Mucosa of rectum (tissue), 2 donors: ENCODE results near the gene TMEM132E.

ENCODE experiments used
- H3K27ac ChIP-seq, 2 donors: one replicate each; pipeline ENCODE4 v1.7.0; 2013; ENCODE audit warnings: inconsistent platforms in 2 of 2, low read depth in 2 of 2, low read length in 2 of 2
- H3K27me3 ChIP-seq, 2 donors: one replicate each; pipeline ENCODE4 v1.7.0; 2013; ENCODE audit warnings: low read length in 2 of 2; ENCODE audit not compliant: control insufficient read depth in 2 of 2, insufficient read depth in 2 of 2
- H3K36me3 ChIP-seq, 2 donors: one replicate each; pipeline ENCODE4 v1.7.0; 2013; ENCODE audit warnings: low read length in 2 of 2; ENCODE audit not compliant: control insufficient read depth in 2 of 2, insufficient read depth in 2 of 2
- H3K4me1 ChIP-seq, 2 donors: one replicate each; pipeline ENCODE4 v1.7.0; 2013; ENCODE audit warnings: low read length in 2 of 2, mild to moderate bottlenecking in 1 of 2; ENCODE audit not compliant: control insufficient read depth in 2 of 2, insufficient read depth in 2 of 2
- H3K4me3 ChIP-seq, 2 donors: one replicate each; pipeline ENCODE4 v1.7.0; 2013; ENCODE audit warnings: low read length in 2 of 2
- H3K9ac ChIP-seq, 2 donors: one replicate each; pipeline ENCODE4 v1.7.0; 2013; ENCODE audit warnings: low read length in 2 of 2, low read depth in 1 of 2, mild to moderate bottlenecking in 1 of 2
- H3K9me3 ChIP-seq, 2 donors: one replicate each; pipeline ENCODE4 v1.7.0; 2013; ENCODE audit warnings: low read length in 2 of 2; ENCODE audit not compliant: control insufficient read depth in 2 of 2
- donor health status: healthy.
- donor health status: Normal muscosa, but diverticular disease.

TMEM132E gene

DNA sequence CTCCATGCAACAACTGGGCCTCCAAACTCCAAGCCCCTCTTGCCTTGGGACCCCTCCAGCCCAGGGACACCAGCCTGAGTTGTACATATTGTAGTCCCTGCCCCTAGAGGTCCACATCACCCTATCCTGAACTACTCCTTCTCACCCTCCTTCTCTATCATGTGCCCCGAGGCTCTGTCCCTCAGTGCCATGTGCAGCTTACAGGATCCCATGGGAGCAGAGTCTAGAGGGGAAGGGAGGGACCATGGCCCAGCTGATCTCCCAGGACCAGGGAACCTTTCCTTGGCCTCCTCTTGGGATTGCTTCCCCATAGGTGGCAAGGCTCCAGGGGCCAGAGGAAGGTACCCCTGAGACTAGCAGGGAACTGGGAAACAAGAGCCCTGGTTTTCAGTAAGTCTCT lies 35.3 kb downstream of the TMEM132E start:
- peaks cover 0 to 2% of the 10 kb centered on the region in 2 donors for H3K27me3 ChIP-seq
- H3K4me3 ChIP-seq = no peak overlapping the region
- H3K4me1 ChIP-seq = no peaks in the 10 kb centered on the region
- no peak overlapping the region for H3K9ac ChIP-seq
- no peak overlapping the region for H3K27ac ChIP-seq
- no peaks in the 10 kb centered on the region for H3K9me3 ChIP-seq
- H3K36me3 ChIP-seq = no peaks in the 10 kb centered on the region

DNA sequence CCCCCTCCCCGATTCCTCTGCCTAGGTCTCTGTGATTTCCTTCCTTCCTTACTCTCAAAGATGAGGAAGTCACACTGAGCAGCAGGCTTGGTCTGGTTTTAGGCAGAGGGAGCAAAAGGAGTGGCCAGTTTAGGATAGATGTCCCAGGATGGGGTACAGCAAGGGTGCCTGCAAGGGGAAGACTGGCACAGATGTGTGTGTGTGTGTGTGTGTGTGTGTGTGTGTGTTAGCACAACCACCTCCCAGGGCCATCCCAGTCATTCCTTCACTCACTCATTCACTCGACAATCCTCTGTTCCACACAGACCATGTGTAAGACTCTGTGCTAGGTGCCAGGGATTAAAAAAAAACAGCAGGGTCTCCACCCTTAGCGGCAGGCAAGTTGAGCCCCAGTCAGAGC lies 35.9 kb downstream of the TMEM132E start:
- Histone ChIP-seq H3K4me3 (no peak overlapping the region), H3K9me3 (no peaks in the 10 kb centered on the region), H3K9ac (no peak overlapping the region), H3K36me3 (no peaks in the 10 kb centered on the region), H3K27me3 (peaks cover 0 to 2% of the 10 kb centered on the region in 2 donors), H3K27ac (no peak overlapping the region), H3K4me1 (no peaks in the 10 kb centered on the region)

DNA sequence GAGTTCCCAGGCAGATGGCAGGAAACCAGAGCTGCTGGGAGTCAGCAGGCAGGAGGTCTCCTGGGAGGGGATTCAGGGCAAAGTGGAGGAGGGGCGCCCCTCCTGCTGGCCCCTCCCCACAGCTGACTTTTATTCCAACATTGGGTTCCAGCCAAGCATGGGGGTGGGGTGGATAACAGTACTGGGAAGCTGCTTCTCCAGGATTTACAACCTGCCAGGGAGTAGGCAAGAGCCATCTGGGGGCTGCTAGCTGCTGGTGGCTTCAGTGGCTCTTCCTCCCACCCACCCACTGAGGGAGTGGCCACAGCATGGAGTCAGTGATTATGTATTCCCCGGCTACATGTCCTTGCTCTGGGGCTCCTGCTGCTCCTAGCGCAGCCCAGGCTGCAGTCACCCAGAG lies 36.8 kb downstream of the TMEM132E start:
- Histone ChIP-seq H3K27ac (no peak overlapping the region), H3K27me3 (peaks cover 0 to 2% of the 10 kb centered on the region in 2 donors), H3K36me3 (no peaks in the 10 kb centered on the region), H3K9me3 (no peaks in the 10 kb centered on the region), H3K9ac (no peak overlapping the region), H3K4me1 (no peaks in the 10 kb centered on the region), H3K4me3 (no peak overlapping the region)

DNA sequence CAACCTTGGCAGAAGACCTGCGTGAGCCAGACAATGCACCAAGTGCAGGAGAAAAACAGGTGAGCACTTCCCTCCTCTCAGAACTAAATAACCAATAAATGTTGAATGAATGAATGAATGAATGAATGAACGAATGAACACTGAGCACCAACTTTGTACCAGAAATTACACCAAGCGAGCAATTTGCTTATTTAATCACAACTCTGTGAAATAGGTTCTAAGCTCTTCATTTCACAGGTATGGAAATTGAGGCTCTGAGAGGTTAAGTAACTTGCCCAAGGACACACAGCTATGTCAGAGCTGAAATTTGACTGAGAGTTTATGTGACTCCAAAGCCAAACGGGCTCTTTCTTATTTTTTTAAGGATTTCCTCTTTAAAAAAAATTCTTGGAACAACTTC lies 38.0 kb downstream of the TMEM132E start:
- H3K36me3 ChIP-seq = no peaks in the 10 kb centered on the region
- no peaks in the 10 kb centered on the region for H3K4me1 ChIP-seq
- H3K9me3 ChIP-seq = no peaks in the 10 kb centered on the region
- H3K27me3 ChIP-seq = peaks cover 0 to 3% of the 10 kb centered on the region in 2 donors
- H3K4me3 ChIP-seq = no peak overlapping the region
- H3K27ac ChIP-seq = no peak overlapping the region
- no peak overlapping the region for H3K9ac ChIP-seq

DNA sequence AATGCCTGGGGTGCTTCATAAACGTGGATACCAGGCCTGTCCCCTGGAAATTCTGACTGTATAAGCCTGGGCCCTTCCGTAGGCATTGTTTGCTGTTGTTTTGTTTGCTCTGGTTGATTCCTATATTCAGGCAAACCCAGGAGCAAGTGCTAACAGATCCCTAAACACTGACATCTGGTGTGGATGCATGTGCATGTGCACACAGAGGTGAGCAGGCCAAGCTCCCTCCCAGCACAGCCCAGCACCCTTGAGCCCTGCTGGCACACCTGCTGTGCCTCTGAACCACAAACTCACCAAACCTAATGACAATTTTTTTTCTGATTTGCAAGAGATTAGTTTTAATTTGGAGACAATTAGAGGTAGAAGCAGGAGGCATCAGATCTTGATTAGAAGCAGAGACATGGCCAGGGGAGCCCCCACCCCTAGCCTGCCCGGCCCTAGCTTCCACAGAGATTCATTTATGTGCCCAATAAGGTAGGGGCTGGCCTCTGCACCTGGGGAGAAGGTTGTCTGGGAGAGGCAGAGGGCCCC lies 40.4 kb downstream of the TMEM132E start:
- Histone ChIP-seq H3K4me3 (no peak overlapping the region), H3K36me3 (no peaks in the 10 kb centered on the region), H3K27me3 (peaks cover 0 to 3% of the 10 kb centered on the region in 2 donors), H3K4me1 (no peaks in the 10 kb centered on the region), H3K9me3 (no peaks in the 10 kb centered on the region), H3K27ac (no peak overlapping the region), H3K9ac (no peak overlapping the region)

DNA sequence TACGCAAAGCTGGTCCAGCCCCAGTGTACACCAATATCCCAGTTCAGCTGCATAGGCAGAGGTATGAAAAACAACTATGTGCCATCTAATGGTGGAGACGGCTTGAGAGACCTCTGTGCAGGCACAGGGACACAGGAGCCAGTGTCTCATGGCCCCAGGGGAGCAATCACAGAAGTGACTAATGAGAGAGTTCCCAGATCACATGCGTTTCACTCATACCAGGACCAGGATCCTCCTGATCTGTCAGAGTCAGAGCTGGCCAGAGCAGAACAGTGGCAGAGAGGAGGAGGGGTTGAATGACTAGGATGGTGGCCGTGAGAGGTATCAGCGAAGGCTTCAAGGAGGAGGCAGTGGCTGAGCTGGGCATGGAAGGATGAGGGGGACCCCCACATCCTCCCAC lies 41.1 kb downstream of the TMEM132E start:
- H3K27ac ChIP-seq = no peak overlapping the region
- H3K4me3 ChIP-seq = no peak overlapping the region
- H3K9me3 ChIP-seq = no peaks in the 10 kb centered on the region
- H3K27me3 ChIP-seq = peaks cover 0 to 3% of the 10 kb centered on the region in 2 donors
- no peaks in the 10 kb centered on the region for H3K36me3 ChIP-seq
- no peak overlapping the region for H3K9ac ChIP-seq
- no peaks in the 10 kb centered on the region for H3K4me1 ChIP-seq

DNA sequence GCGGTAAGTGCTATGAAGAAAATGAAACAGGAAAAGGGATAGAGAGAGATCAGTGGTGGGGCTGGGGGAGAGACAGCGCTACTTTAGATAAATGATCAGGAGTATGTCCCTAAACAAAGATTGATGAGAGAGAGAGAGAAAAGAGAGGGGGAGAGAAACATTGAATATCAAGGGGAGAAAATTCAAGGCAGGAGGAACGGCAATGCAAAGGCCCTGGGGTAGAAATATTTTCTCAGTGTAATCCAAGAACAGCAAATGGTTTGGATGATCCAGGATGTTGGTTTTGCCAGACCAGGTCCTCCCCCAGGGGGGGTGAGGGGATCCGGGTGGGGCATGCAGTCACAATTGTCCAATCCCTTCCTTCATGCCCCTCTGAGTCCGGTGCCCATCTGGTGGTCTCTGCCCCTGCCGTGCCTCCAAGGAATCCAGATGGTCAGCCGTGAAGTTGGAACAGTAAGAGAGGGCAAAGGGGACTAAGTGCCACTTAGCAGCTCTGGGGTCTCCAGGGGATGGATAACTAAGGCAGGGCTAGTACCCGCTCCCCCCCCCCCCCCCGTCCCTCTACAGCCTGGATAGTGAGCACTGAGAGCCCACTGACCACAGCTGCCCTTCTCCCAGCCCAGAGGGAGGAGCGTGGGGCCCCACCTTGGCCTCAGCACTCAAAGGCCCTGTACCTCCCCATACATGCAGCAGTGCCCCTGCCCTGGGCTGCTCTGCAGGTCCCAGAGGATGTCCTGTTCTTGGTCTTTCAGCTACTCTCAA lies 43.7 kb downstream of the TMEM132E start:
- no peaks in the 10 kb centered on the region for H3K9me3 ChIP-seq
- H3K27me3 ChIP-seq = peaks cover 6 to 11% of the 10 kb centered on the region in 2 donors
- no peaks in the 10 kb centered on the region for H3K36me3 ChIP-seq
- H3K27ac ChIP-seq = no peak overlapping the region
- H3K9ac ChIP-seq = no peak overlapping the region
- no peak overlapping the region for H3K4me3 ChIP-seq
- no peaks in the 10 kb centered on the region for H3K4me1 ChIP-seq

DNA sequence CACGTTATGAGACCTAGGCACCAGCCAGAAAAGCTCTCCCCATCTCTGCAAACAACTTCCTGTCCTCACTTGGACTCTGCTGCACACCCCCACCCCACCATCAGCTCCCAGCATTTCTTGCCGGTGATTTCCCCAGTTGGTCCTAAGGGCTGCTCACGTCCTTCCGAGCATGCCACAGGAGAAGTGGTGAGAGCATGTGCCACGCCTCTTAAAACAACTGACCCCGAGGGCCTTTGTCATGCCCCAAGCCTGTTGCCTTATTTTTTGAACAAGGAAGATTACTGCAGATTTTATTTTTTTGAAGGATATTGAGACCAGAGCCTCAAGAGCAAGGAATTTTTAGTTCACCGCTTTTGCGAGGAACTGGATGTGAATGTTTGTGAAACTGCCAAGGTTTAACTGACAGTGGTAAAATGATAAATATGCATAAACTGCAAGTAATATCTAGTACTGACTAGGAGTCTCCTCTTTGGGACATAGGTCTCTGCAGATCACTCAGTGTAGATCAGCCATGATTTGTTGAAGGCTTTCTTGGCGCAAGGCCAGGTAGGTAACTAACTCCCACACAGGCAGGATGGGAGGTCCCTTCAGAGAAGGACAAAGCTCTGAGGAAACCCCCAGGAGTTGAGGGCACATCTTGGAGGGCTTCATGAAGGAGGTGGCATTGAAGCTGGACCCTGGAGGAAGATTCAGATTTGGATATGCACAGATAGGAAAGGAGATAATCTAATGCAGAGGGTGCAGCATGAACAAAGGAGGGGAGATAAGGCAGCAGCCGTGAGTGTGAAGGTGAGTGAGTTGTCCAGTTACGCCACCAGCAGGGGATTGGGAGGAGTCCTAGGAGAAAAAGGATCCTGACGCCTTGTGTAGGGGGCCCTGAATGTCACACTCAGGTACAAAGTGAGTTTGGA lies 44.7 kb downstream of the TMEM132E start:
- Histone ChIP-seq H3K9me3 (no peaks in the 10 kb centered on the region), H3K36me3 (no peaks in the 10 kb centered on the region), H3K4me1 (no peaks in the 10 kb centered on the region), H3K27me3 (peaks cover 6 to 11% of the 10 kb centered on the region in 2 donors), H3K9ac (no peak overlapping the region), H3K4me3 (no peak overlapping the region), H3K27ac (no peak overlapping the region)

DNA sequence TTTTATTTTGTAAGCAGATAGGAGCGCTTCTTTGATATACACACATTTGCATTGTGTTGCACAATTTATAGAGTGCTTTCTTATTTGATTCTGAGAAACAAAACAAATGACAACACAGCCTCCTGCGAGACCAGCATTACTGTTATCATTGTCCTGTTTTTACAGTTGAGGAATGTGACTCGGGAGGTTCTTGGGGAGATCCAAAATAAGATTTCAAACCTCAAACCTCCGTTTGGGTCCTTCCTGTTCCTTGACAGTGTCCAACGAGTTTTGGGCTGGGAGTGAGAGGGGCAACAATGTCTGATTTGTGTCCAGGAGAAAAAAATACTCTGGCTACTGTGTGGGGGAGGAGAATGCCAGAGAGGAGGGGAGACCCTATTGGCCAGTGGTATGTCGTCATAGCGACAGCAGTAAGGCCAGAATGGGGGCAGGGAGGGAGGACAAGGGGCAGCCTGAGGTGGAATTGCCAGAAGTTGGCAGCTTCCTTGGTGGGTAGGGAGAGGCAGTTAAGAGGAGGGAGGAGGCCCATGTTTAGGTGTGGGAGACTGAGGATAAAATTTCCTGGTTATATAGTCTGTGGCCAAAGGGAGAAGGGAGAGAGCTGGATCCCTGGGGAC lies 45.5 kb downstream of the TMEM132E start:
- H3K4me1 ChIP-seq = no peaks in the 10 kb centered on the region
- no peak overlapping the region for H3K4me3 ChIP-seq
- no peaks in the 10 kb centered on the region for H3K9me3 ChIP-seq
- H3K36me3 ChIP-seq = no peaks in the 10 kb centered on the region
- peaks cover 6 to 11% of the 10 kb centered on the region in 2 donors for H3K27me3 ChIP-seq
- H3K9ac ChIP-seq = no peak overlapping the region
- no peak overlapping the region for H3K27ac ChIP-seq
